Mucosa of gallbladder (tissue), 1 donor: ENCODE results near the gene DNAAF1. TPM values are rescaled to one million over a fixed set of nuclear protein-coding genes. Genes with fewer than 3 reads are reported as not detected.
"Not testable (repeated sequence)": the region's sequence is repeated elsewhere in the genome, so short reads cannot be mapped to it uniquely, and the experiment has no call there.

Experiments used
- DNase-seq: peaks from one replicate; pipeline ENCODE4 v3.0.0-alpha.2; 2020; ENCODE audit warnings: low spot score
- total RNA-seq: library from RNA; stranded (reverse); gene quantifications from one replicate; pipeline ENCODE4 v1.2.1, GENCODE V29; 2021
- donor health status: DM: no; HTN: no; CAD: no.

The DNAAF1 gene
- total RNA-seq, 1 donor from 2014 or later: 0.46 TPM

DNA sequence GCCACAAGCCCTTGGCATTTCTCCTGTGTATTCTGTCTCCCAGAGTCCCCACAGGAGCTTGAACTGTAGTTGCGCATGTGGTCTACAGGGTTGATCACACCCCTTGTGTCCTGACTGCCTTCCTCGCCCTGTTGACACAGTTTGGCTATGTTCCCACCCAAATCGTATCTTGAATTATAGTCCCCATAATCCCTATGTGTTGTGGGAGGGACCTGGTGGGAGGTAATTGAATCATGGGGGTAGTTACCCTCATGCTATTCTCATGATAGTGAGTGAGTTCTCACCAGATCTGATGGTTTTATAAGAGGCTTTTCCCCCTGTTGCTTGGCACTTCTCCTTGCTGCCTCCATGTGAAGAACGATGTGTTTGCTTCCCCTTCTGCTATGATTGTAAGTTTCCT, 67.0 kb downstream of the DNAAF1 start:
- DNase-seq: no peak

DNA sequence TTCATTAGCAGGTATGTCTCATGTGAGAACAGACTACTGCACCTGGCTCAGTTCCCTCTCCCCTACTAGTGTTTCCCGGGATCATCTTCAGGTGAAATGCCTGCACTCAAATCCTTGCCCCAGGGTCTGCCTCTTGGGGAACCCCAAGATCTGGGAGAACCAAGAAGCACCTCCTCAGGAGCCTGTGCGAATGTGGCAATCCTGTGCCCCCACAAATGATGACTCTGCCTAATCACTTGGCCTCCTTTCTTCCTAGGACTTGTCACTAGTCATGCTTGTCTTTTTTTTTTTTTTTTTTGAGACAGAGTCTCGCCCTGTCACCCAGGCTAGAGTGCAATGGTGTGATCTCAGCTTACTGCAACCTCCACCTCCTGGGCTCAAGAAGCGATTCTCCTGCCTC, 67.5 kb downstream of the DNAAF1 start:
- no peak for DNase-seq

GRCh38 chr16:84214451-84215066, 69.5 kb downstream of the DNAAF1 start:
- no peak for DNase-seq

- DNase-seq: no peak
These were observed 70.4 kb downstream of the DNAAF1 start for GRCh38 chr16:84215531-84215930.

- not testable (repeated sequence) for DNase-seq
These were observed 71.0 kb downstream of the DNAAF1 start for GRCh38 chr16:84216144-84216543.

GRCh38 chr16:84218176-84218823, 73.2 kb downstream of the DNAAF1 start:
- no peak for DNase-seq

DNA sequence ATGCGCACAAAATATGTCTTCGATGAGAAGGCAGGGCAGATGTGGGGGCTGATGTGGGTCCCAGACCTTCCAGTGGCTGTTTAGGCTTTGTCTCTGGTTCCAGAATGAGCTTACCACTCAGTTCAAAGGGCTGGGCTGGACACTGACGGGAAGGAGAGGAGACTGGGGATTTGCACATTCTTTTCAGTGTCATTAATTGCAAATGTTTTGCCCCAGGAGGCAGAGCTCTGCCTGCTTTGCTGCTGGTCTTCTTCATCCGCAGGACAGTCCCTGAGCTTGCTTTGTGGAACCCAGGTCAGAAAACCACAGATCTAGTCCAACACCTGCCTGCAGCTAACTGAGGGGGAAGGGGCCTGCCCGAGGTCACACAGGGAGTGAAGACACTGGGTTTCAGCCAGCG, 73.8 kb downstream of the DNAAF1 start:
- DNase-seq: no peak

DNA sequence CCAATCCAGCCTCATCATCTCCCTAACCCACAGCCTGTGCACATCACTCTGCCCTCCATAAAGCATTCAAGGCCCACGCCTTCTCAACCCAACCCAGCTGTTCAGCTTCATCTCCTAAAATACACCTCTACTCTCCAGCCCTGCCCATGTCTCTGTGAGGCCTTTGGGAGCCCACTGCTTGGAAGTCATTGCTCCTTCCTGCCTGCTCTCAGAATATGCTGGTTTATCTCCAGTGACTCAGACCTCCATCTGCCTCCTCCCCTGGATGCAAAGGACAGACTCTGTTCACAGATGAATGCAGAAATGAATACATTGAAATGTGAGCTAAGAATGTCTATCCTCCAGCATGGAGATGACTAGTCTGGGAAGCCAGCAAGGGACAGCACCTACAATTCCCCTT, 75.7 kb downstream of the DNAAF1 start:
- no peak for DNase-seq

- no peak for DNase-seq
These were observed 78.3 kb downstream of the DNAAF1 start for GRCh38 chr16:84223456-84223855.

GRCh38 chr16:84224554-84224953, 79.4 kb downstream of the DNAAF1 start:
- no peak for DNase-seq

DNA sequence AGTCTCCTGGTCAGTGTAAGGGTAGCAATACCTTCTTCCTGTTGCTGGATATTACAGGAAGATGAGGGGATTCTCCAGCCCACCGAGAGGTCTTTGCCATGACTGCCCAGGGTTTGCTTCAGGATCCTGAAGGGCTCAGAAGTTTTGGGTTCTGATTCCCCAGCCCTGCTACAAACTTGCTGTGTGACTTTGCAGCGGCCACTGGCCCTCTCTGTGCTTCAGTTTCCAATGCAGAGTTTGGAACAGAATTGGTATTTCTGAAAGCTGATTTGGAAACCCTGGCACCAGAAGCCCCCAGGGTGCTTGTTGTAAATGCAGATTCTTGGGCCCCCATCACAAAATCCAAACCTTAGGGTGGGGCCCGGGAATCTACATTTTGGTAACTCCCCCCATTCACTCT, 80.0 kb downstream of the DNAAF1 start:
- no peak for DNase-seq

DNA sequence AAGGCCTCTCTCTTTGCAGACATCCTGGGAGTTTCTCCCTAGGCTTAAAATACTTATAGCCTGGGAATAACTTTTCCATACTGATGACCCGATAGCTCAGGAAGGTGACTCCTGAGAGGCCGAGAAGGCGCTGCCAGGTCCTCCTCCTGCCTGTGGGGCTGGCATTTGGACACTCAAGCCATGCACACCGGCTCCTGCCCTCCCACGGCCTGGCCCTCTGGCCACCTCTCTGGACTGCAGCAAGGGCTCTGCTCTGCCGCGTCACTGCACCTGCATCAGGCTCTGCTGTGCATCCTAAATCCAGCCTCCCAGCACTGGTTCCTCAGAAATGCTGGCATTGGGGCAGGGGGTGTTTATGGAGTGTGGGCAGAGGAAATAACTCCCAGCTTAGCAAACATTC, 80.5 kb downstream of the DNAAF1 start:
- no peak for DNase-seq

- DNase-seq: no peak
These were observed 80.9 kb downstream of the DNAAF1 start for GRCh38 chr16:84226026-84226425.

Other genes with a start within 250 kb of the DNAAF1 start
- gene MLYCD, start 246.2 kb upstream of the DNAAF1 start, total RNA-seq: 11.6 TPM
- 22.4 TPM for gene OSGIN1, start 192.1 kb upstream of the DNAAF1 start, total RNA-seq
- gene NECAB2, start 177.1 kb upstream of the DNAAF1 start, total RNA-seq: 0.29 TPM
- gene SLC38A8, start 102.5 kb upstream of the DNAAF1 start, total RNA-seq: not detected
- 87.6 TPM for gene MBTPS1, start 28.4 kb upstream of the DNAAF1 start, total RNA-seq
- gene HSDL1, start 131 bp upstream of the DNAAF1 start, total RNA-seq: 16.3 TPM
- gene TAF1C, start 41.7 kb downstream of the DNAAF1 start, total RNA-seq: 56.5 TPM
- gene ADAD2, start 45.8 kb downstream of the DNAAF1 start, total RNA-seq: 0.60 TPM
- not detected for gene KCNG4, start 94.7 kb downstream of the DNAAF1 start, total RNA-seq
- gene WFDC1, start 149.6 kb downstream of the DNAAF1 start, total RNA-seq: 92.6 TPM
- gene ATP2C2, start 223.2 kb downstream of the DNAAF1 start, total RNA-seq: 62.8 TPM